Neural cell (in vitro differentiated cells): ENCODE data around the gene FAM171A1.

ENCODE experiments used
- CTCF ChIP-seq: fragments of 450-650 bp; IDR thresholded peaks from 2 replicates; pipeline ENCODE4 v1.5.1; 2014; ENCODE audit warnings: antibody characterized with exemption, mild to moderate bottlenecking, moderate library complexity; ENCODE audit not compliant: poor library complexity, severe bottlenecking
- EP300 ChIP-seq: fragments of 450-650 bp; conservative IDR thresholded peaks from 2 replicates; pipeline ENCODE4 v1.6.1; 2014; ENCODE audit warnings: antibody characterized with exemption, mild to moderate bottlenecking, moderate library complexity; ENCODE audit not compliant: poor library complexity, severe bottlenecking
- POLR2AphosphoS5 ChIP-seq: IDR thresholded peaks from 2 replicates; pipeline ENCODE4 v1.6.1; 2012
- RAD21 ChIP-seq: fragments of 450-650 bp; conservative IDR thresholded peaks from 2 replicates; pipeline ENCODE4 v1.6.1; 2014; ENCODE audit warnings: antibody characterized with exemption, mild to moderate bottlenecking, moderate library complexity
- REST ChIP-seq: IDR thresholded peaks from 2 replicates; pipeline ENCODE4 v1.6.1; 2012; ENCODE audit warnings: borderline replicate concordance
- TAF1 ChIP-seq: IDR thresholded peaks from 2 replicates; pipeline ENCODE4 v1.6.1; 2012; ENCODE audit warnings: low read depth

- no peak for TF ChIP-seq CTCF
- TF ChIP-seq TAF1: no peak
- TF ChIP-seq EP300: no peak
- TF ChIP-seq RAD21: no peak
- no peak for TF ChIP-seq REST
- no peak for TF ChIP-seq POLR2AphosphoS5
Observed at GRCh38 chr10:15315286-15315685, 55.8 kb downstream of the FAM171A1 start.
